ENCODE measurements around the gene ANXA10.

DNA sequence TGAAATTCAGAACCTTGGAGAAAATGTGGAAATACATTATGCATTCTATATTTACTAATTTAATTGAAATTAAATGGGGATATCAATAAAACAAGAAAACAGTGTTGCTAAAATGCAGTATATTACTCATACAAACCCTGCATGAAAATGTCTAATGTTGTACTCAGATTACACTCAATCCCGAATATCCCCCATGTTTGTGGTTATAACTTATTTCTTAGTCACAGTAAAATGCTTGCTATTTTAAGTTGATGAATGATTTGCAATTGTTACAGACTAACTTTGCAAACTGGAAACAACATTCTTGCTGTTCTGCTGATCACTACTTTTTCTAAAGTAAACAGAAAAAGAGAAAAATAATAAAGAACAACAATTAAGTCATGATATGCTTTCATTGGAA is 33.1 kb upstream of the ANXA10 start:
- TF ChIP-seq, protein P1, sequence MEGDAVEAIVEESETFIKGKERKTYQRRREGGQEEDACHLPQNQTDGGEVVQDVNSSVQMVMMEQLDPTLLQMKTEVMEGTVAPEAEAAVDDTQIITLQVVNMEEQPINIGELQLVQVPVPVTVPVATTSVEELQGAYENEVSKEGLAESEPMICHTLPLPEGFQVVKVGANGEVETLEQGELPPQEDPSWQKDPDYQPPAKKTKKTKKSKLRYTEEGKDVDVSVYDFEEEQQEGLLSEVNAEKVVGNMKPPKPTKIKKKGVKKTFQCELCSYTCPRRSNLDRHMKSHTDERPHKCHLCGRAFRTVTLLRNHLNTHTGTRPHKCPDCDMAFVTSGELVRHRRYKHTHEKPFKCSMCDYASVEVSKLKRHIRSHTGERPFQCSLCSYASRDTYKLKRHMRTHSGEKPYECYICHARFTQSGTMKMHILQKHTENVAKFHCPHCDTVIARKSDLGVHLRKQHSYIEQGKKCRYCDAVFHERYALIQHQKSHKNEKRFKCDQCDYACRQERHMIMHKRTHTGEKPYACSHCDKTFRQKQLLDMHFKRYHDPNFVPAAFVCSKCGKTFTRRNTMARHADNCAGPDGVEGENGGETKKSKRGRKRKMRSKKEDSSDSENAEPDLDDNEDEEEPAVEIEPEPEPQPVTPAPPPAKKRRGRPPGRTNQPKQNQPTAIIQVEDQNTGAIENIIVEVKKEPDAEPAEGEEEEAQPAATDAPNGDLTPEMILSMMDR (IDR thresholded peaks at IDR 0.05): no peak
- TF ChIP-seq POLR2AphosphoS5 (IDR thresholded peaks at IDR 0.05): no peak

Data from breast epithelium (tissue), 3 donors.